ENCODE data around the gene KRTAP10-3.

- TF ChIP-seq CTCF (conservative IDR thresholded peaks at IDR 0.05 in 1 of 2, IDR thresholded peaks at IDR 0.05 in 1 of 2; ENCODE audit: low read depth in 1 of 2, low read length in 2 of 2) = no peak
- no peak for TF ChIP-seq EZH2 (IDR thresholded peaks at IDR 0.05; ENCODE audit: low read length, missing control alignments)
These were observed 35.2 kb upstream of the KRTAP10-3 start for GRCh38 chr21:44593598-44594405.
